ENCODE data around the gene SUCLG2. TPM values are rescaled to one million over a fixed set of nuclear protein-coding genes. Genes with fewer than 3 reads are reported as not detected.
"Not testable (repeated sequence)": the region's sequence is repeated elsewhere in the genome, so short reads cannot be mapped to it uniquely, and the experiment has no call there.

Gene SUCLG2
- total RNA-seq, 2 experiments from 2014 or later: 81.3 to 85.3 TPM

GRCh38 chr3:67601919-67602608 lies 52.3 kb downstream of the SUCLG2 start:
- intact Hi-C loops (cut with micrococcal nuclease): no loop called here
- CTCF ChIA-PET: no interaction called here
- Mint-ChIP-seq H3K9me3 (no peaks in the 10 kb centered on the region), H3K4me3 (no peak overlapping the region), H3K27me3 (ENCODE audit: low read depth) (no peaks in the 10 kb centered on the region), H3K36me3 (ENCODE audit: low read depth) (peaks cover 39% of the 10 kb centered on the region), H3K4me1 (ENCODE audit: low read depth) (peaks cover 80% of the 10 kb centered on the region), H3K27ac (peak overlapping the region; percentile 73)
- DNase-seq: no peak

GRCh38 chr3:67601385-67601784 lies 53.0 kb downstream of the SUCLG2 start:
- H3K4me1 Mint-ChIP-seq (ENCODE audit: low read depth): peaks cover 86% of the 10 kb centered on the region
- H3K27me3 Mint-ChIP-seq (ENCODE audit: low read depth): no peaks in the 10 kb centered on the region
- CTCF ChIA-PET: no interaction called here
- no peak overlapping the region for H3K4me3 Mint-ChIP-seq
- peaks cover 37% of the 10 kb centered on the region for H3K36me3 Mint-ChIP-seq (ENCODE audit: low read depth)
- intact Hi-C loops (cut with micrococcal nuclease): no loop called here
- H3K27ac Mint-ChIP-seq: no peak overlapping the region
- DNase-seq: no peak
- H3K9me3 Mint-ChIP-seq: no peaks in the 10 kb centered on the region

GRCh38 chr3:67599821-67600220 lies 54.6 kb downstream of the SUCLG2 start:
- no peak for DNase-seq
- no peak overlapping the region for H3K4me3 Mint-ChIP-seq
- intact Hi-C loops (cut with micrococcal nuclease): no loop called here
- H3K27me3 Mint-ChIP-seq (ENCODE audit: low read depth): no peaks in the 10 kb centered on the region
- peak overlapping the region; percentile 27 for H3K27ac Mint-ChIP-seq
- CTCF ChIA-PET: interaction anchor here (0.6 to 0.7 kb wide), 2 partner anchors 62 to 1122 kb away, joined by 3 to 4 read pairs; no protein-coding TSS in a partner anchor
- H3K9me3 Mint-ChIP-seq: no peaks in the 10 kb centered on the region
- H3K4me1 Mint-ChIP-seq (ENCODE audit: low read depth): peaks cover 86% of the 10 kb centered on the region
- H3K36me3 Mint-ChIP-seq (ENCODE audit: low read depth): peaks cover 27% of the 10 kb centered on the region

- Mint-ChIP-seq H3K27me3 (ENCODE audit: low read depth) (no peaks in the 10 kb centered on the region), H3K4me1 (ENCODE audit: low read depth) (peaks cover 83% of the 10 kb centered on the region), H3K9me3 (no peaks in the 10 kb centered on the region), H3K36me3 (ENCODE audit: low read depth) (peaks cover 22% of the 10 kb centered on the region), H3K4me3 (no peak overlapping the region), H3K27ac (no peak overlapping the region)
- DNase-seq: no peak
- intact Hi-C loops (cut with micrococcal nuclease): no loop called here
- CTCF ChIA-PET: no interaction called here
Measured at GRCh38 chr3:67598814-67599556, 55.4 kb downstream of the SUCLG2 start.

GRCh38 chr3:67595424-67595823 lies 59.0 kb downstream of the SUCLG2 start:
- Mint-ChIP-seq H3K9me3 (no peaks in the 10 kb centered on the region), H3K27ac (no peak overlapping the region), H3K36me3 (ENCODE audit: low read depth) (peaks cover 32% of the 10 kb centered on the region), H3K4me1 (ENCODE audit: low read depth) (peaks cover 63% of the 10 kb centered on the region), H3K4me3 (no peak overlapping the region), H3K27me3 (ENCODE audit: low read depth) (no peaks in the 10 kb centered on the region)
- intact Hi-C loops (cut with micrococcal nuclease): no loop called here
- DNase-seq: no peak
- CTCF ChIA-PET: no interaction called here

- peaks cover 31% of the 10 kb centered on the region for H3K36me3 Mint-ChIP-seq (ENCODE audit: low read depth)
- peaks cover 52% of the 10 kb centered on the region for H3K4me1 Mint-ChIP-seq (ENCODE audit: low read depth)
Measured at GRCh38 chr3:67593761-67594234, 60.6 kb downstream of the SUCLG2 start.

GRCh38 chr3:67592057-67592456 lies 62.4 kb downstream of the SUCLG2 start:
- CTCF ChIA-PET: no interaction called here
- Mint-ChIP-seq H3K9me3 (no peaks in the 10 kb centered on the region), H3K4me1 (ENCODE audit: low read depth) (peaks cover 45% of the 10 kb centered on the region), H3K4me3 (no peak overlapping the region), H3K27ac (no peak overlapping the region), H3K27me3 (ENCODE audit: low read depth) (no peaks in the 10 kb centered on the region), H3K36me3 (ENCODE audit: low read depth) (peaks cover 31% of the 10 kb centered on the region)
- intact Hi-C loops (cut with micrococcal nuclease): loop anchor here (5.0 kb wide), 1 partner anchor 200 kb away; no protein-coding TSS in a partner anchor
- no peak for DNase-seq

More at GRCh38 chr3:67593761-67594234, 60.6 kb downstream of the SUCLG2 start:
- intact Hi-C loops (cut with micrococcal nuclease): loop anchor here (5.0 kb wide), 1 partner anchor 199 kb away; no protein-coding TSS in a partner anchor
- H3K27me3 Mint-ChIP-seq (ENCODE audit: low read depth): no peaks in the 10 kb centered on the region
- CTCF ChIA-PET: no interaction called here
- no peaks in the 10 kb centered on the region for H3K9me3 Mint-ChIP-seq
- no peak overlapping the region for H3K27ac Mint-ChIP-seq
- no peak overlapping the region for H3K4me3 Mint-ChIP-seq
- no peak for DNase-seq

GRCh38 chr3:67587811-67588210 lies 66.6 kb downstream of the SUCLG2 start:
- intact Hi-C loops (cut with micrococcal nuclease): no loop called here
- CTCF ChIA-PET: no interaction called here
- Mint-ChIP-seq H3K27me3 (ENCODE audit: low read depth) (no peaks in the 10 kb centered on the region), H3K9me3 (no peaks in the 10 kb centered on the region), H3K4me1 (ENCODE audit: low read depth) (peaks cover 50% of the 10 kb centered on the region), H3K36me3 (ENCODE audit: low read depth) (peaks cover 49% of the 10 kb centered on the region), H3K4me3 (no peak overlapping the region), H3K27ac (no peak overlapping the region)
- no peak for DNase-seq

- H3K36me3 Mint-ChIP-seq (ENCODE audit: low read depth): peaks cover 52% of the 10 kb centered on the region
- no peak overlapping the region for H3K4me3 Mint-ChIP-seq
- H3K9me3 Mint-ChIP-seq: no peaks in the 10 kb centered on the region
Measured at GRCh38 chr3:67587301-67587700, 67.1 kb downstream of the SUCLG2 start.

GRCh38 chr3:67584608-67585007 lies 69.8 kb downstream of the SUCLG2 start:
- peaks cover 43% of the 10 kb centered on the region for H3K4me1 Mint-ChIP-seq (ENCODE audit: low read depth)
- H3K36me3 Mint-ChIP-seq (ENCODE audit: low read depth): peaks cover 43% of the 10 kb centered on the region
- DNase-seq; CTCF ChIA-PET; H3K4me3 Mint-ChIP-seq; H3K27me3 Mint-ChIP-seq (ENCODE audit: low read depth); H3K9me3 Mint-ChIP-seq; intact Hi-C loops (cut with micrococcal nuclease); H3K27ac Mint-ChIP-seq: not testable (repeated sequence)

More at GRCh38 chr3:67587301-67587700, 67.1 kb downstream of the SUCLG2 start:
- intact Hi-C loops (cut with micrococcal nuclease): no loop called here
- peaks cover 53% of the 10 kb centered on the region for H3K4me1 Mint-ChIP-seq (ENCODE audit: low read depth)
- no peak for DNase-seq
- CTCF ChIA-PET: no interaction called here
- no peak overlapping the region for H3K27ac Mint-ChIP-seq
- no peaks in the 10 kb centered on the region for H3K27me3 Mint-ChIP-seq (ENCODE audit: low read depth)

GRCh38 chr3:67580430-67581000 lies 73.9 kb downstream of the SUCLG2 start:
- CTCF ChIA-PET: no interaction called here
- H3K27ac Mint-ChIP-seq: no peak overlapping the region
- peaks cover 36% of the 10 kb centered on the region for H3K4me1 Mint-ChIP-seq (ENCODE audit: low read depth)
- H3K36me3 Mint-ChIP-seq (ENCODE audit: low read depth): peaks cover 39% of the 10 kb centered on the region
- H3K9me3 Mint-ChIP-seq: no peaks in the 10 kb centered on the region
- no peak overlapping the region for H3K4me3 Mint-ChIP-seq
- DNase-seq: no peak
- H3K27me3 Mint-ChIP-seq (ENCODE audit: low read depth): no peaks in the 10 kb centered on the region
- intact Hi-C loops (cut with micrococcal nuclease): no loop called here

- H3K36me3 Mint-ChIP-seq (ENCODE audit: low read depth): peaks cover 45% of the 10 kb centered on the region
- H3K27ac Mint-ChIP-seq: no peak overlapping the region
Measured at GRCh38 chr3:67578416-67578815, 76.0 kb downstream of the SUCLG2 start.

More at GRCh38 chr3:67578416-67578815, 76.0 kb downstream of the SUCLG2 start:
- no peak for DNase-seq
- intact Hi-C loops (cut with micrococcal nuclease): no loop called here
- CTCF ChIA-PET: no interaction called here
- no peaks in the 10 kb centered on the region for H3K9me3 Mint-ChIP-seq
- no peaks in the 10 kb centered on the region for H3K27me3 Mint-ChIP-seq (ENCODE audit: low read depth)
- H3K4me3 Mint-ChIP-seq: no peak overlapping the region
- peaks cover 25% of the 10 kb centered on the region for H3K4me1 Mint-ChIP-seq (ENCODE audit: low read depth)
